ENCODE measurements around the gene TP63.

DNA sequence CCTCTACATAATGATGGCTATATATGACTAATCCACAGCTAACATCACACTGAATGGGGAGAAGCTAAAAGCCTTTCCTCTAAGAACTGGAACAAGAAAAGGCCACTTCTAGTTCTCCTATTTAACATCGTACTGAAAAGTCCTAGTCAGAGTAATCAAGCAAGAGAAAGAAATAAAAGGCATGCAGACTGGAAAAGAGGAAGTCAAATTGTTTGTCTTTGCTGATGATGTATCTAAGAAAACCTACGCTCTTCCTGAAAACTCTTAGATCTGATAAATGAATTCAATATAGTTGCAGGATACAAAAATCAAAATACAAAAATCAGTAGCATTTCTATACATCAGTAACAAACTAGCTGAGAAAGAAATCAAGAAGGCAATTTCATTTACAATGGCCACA lies 116.9 kb downstream of the TP63 start:
- TF ChIP-seq POLR2A (IDR thresholded peaks at IDR 0.05) = no peak
- TF ChIP-seq, protein P1, sequence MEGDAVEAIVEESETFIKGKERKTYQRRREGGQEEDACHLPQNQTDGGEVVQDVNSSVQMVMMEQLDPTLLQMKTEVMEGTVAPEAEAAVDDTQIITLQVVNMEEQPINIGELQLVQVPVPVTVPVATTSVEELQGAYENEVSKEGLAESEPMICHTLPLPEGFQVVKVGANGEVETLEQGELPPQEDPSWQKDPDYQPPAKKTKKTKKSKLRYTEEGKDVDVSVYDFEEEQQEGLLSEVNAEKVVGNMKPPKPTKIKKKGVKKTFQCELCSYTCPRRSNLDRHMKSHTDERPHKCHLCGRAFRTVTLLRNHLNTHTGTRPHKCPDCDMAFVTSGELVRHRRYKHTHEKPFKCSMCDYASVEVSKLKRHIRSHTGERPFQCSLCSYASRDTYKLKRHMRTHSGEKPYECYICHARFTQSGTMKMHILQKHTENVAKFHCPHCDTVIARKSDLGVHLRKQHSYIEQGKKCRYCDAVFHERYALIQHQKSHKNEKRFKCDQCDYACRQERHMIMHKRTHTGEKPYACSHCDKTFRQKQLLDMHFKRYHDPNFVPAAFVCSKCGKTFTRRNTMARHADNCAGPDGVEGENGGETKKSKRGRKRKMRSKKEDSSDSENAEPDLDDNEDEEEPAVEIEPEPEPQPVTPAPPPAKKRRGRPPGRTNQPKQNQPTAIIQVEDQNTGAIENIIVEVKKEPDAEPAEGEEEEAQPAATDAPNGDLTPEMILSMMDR (IDR thresholded peaks at IDR 0.05) = no peak

Data from body of pancreas (tissue), 4 donors.